OCI-M1 (cell line): ENCODE measurements around the gene METTL4.
A peak's percentile ranks its signal among the peaks of the same experiment; 100 is the strongest.

Experiments used
- DNase-seq: peaks from one replicate; lab custom pipeline; 2025; lab: John Stamatoyannopoulos, UW

The METTL4 gene

DNA sequence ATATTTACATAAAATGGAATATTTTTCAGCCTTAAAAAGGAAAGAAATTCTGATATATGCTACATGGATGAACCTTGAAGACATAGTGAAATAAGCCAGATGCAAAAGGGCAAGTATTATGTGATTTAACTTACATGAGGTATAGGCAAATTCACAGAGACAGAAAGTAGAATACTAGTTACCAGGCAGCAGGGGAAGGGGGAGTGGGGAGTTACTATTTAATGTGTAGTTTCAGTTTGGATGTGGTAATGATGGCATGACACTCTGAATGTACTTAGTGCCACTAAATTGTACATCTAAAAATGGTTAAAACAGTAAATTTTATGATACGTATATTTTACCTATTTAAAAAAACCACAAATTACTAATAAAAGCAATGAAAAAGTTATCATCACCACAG is 12.1 kb downstream of the METTL4 start:
- no peak for DNase-seq

DNA sequence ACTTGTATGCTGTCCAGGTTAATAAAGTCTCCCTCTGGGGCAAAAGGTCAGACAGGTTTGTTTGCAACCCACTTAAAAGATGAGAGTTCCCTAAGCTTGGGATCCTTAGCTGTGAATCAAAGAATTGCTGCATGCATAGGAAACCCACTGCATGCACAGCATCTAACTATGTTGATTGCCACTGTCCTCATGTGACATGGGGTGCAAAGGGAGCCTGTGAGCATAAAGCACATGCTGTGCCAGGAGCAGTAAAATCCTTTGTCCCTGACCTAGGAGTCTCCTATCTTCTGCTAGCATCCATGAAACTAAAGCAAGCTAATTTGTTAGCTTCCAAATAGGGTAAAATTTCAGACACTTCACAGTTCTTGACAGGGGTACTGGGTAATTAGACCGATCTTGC is 13.8 kb downstream of the METTL4 start:
- DNase-seq, result no peak

DNA sequence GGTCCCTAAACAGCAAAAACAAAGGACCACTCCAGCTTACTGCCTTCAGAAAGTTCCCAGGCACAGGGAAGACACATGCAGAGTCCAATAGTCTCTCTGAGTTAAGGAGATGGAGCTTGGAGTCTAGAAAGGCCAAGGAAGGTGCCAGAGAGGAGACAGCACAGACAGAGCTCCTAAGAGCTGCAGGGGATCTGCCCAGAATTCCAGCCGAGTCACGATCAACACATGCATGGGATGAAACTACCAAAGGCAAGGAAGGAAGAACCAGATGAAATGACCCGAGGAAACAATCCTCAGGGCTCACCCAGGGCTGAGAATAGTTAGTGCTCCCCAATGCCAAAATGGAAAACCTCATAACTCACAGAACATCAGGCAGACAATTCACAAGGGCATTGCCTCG is 15.4 kb downstream of the METTL4 start:
- no peak for DNase-seq

DNA sequence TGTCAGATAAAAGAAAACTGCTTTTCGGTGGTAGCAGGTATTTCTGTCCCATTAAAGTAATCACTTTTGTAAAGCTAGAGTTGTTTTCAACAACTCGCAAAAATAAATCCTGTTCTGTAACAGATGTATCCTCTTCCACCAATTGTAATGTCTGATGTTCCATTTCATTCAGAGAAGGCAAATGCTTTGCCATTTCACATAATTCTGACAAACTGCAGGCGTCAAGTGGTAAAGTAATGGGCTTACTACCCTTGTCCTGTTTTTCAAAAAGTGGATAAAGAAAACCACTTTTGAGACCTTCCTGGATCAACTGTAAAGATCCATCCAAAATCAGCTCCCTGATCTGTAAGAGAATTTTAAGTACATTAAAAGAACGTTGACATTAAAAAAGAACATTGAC is 16.6 kb downstream of the METTL4 start:
- no peak for DNase-seq

DNA sequence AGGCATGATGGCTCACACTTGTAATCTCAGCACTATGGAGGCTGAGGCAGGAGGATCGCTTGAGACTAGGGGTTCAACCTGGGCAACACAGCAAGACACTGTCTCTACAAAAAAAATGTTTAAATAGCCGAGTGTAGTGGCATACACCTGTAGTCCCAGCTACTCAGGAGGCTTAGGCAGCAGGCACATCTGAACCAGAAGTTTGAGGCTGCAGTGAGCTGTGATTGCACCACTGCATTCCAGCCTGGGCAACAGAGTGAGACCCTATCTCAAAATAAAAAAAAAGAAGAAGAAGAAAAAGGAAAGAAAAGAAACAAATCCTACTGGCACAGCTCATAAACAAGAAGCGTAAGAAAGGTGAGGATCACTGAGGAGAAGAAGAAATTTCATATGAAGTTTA is 19.9 kb downstream of the METTL4 start:
- no peak for DNase-seq

DNA sequence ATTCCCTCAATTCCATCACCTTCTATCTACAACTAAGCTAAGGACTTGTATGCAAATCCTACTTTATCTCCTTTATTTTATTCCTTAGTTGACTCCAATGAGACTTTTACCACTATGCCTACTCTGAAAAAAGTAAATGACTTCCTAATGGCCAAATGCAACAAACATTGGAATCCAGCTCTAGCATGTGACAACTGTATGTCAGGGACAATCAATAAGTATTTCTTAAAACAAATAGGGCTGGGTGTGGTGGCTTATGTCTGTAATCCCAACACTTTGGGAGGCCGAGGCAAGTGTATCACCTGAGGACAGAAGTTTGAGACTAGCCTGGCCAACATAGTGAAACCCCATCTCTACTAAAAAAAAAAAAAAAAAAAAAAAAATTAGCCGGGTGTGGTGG is 21.8 kb downstream of the METTL4 start:
- no peak for DNase-seq

DNA sequence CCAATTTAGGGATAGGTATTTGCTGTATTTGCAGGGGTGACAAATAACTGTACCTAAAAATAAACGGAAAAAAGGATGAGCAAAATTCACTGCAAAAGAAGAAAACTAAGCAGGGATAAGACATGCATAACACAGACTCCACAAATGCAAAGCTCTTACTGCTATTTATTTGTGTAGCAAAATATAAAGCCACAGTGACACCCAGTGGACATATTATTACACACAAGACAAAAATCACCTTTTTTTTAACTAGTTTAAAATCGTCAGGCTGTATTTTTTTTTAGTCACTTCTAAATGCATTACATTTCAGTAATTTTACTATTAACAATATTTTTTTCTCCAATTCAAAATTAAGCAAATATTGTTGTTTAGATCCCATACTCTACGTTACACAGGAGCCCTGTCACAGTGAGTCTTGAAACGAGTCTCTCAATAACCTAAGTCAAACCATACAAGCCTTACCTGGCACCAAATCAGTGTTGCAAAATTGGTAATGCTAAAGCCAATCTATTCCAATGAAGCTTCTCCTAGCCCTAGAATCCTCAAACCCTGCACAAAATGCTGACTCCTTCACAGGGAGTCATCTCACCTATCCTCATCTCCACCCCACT is 23.7 kb downstream of the METTL4 start:
- DNase-seq, result peak; percentile 78

DNA sequence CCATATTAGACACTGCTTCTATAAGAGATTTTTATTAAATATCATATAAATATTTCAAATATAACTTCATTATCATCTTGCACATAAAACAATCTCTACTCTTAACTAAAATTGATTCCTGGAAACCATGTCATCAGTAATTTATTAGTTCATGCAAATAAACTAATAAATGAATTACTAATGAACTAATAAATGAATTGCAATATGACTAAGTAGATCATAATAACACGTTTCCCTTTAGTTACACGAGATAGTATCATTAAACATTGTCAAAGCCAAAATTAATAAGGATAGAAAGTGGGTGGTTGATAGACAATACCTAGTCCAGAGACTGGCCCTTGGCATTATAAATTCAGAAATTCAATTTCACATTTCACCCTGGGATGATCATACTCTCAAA is 26.1 kb downstream of the METTL4 start:
- DNase-seq, result no peak

DNA sequence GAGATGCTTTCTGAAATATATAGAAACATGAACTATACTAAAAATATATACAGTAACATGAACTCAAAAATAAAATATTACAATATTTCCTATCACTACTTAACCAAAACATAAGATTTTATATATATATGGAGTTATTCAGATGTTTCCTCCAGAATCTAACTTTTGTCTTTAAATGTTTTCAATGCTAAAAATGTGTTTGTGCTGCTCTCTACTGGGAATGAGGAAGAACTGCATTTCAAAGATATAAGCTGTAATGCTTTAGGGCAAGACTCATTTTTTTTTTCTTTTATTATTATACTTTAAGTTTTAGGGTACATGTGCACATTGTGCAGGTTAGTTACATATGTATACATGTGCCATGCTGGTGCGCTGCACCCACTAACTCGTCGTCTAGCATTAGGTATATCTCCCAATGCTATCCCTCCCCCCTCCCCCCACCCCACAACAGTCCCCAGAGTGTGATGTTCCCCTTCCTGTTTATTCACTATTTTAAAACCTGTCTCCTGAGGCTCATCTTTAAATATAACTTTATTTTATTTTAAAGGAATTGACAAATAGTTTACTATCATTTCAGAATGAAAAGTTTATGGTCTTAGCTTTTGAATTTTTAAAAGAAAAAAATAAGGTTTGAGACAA is 29.3 kb downstream of the METTL4 start:
- DNase-seq, result peak; percentile 68

DNA sequence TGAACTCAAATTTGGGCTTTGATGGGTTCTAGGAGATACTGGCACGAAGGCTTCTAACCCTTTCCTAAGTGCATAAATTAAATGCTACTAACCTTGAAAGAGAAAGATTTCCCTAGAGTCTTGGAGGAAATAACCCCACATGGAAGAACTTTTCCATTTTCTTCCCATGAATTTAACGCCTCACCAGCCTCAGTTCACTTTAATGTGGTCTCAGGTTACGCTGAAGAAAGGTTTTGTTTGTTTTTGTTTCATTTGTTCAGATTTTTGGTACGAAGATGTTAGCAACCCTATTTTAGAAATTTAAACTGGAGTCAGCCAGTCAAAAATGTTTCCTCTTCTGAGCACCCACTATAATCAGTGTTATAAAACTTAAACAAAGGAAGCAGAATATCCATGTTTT is 30.7 kb downstream of the METTL4 start:
- DNase-seq, result no peak

DNA sequence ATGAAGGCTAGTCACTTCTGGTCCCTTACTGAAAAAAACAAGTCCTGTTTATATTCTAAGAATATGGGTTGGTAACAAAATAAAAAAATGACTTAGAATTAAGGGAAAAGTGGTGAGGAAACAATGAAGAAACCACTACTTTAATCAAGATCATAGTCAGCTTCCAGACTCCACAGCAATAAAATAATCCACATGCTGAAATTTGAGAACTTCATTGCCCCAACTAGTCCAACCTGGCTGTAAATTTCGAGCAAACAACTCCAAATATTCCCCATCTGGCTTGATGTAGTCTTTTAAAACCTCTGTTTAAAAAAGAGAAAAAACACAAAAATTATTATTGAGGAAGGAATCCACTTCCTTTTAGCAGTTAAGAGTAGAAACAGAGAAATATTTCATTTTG is 32.5 kb downstream of the METTL4 start:
- DNase-seq, result peak; percentile 41

DNA sequence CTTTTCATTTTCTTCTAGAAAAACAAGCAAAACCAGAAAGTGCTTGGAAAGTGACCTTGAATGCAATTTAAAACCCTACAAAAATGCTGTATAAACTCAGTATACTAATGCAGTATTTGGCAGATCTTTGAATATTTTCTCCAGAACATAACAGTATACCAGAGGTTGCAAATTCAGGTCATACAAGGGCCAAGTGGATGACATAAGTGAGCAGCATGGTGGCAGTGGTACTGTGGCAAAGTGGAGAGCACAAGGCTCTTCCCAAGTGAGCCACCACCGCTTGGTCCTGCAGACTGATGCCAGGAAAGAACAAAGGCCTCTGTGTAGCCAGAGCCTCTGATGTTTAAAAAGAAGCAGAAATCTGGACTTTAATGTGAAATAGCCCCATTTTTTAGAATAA is 33.1 kb downstream of the METTL4 start:
- no peak for DNase-seq

DNA sequence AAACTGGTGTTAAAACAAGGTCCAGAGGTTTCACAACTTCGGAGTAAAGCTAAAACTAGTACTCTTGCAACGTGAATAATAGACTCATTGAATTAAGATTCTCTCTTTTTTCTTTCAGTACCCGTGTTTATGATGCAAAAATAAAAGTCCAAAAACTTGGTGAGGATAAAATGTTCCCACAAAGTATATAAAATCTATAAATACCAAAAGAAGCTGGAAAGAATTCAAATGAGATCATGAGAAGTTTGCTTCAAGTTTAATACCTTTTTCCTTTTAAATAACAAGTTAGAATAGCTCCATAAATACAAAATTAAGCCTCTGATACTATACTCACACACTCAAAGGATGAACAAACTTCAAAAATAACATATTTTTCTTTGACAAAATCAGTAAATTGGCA is 34.0 kb downstream of the METTL4 start:
- no peak for DNase-seq

DNA sequence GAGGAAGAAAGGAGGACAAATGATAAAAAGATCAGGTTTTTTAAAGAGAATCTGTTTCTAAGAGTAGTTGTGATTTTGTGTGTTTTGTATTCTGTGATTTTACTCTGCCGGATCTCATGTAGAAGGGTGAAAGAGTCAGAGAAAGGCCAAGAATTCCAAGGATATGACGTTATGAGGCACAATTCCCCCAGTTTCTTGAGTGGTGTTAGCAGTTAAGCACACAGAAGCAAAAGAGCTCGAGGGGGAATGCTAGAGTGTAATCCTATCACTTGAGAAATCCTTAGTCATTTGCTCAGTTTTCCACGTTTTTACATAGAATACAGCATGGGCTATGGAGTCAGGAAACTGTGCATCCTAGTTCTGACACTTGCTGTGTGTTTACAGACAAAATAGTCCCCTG is 34.8 kb downstream of the METTL4 start:
- no peak for DNase-seq

DNA sequence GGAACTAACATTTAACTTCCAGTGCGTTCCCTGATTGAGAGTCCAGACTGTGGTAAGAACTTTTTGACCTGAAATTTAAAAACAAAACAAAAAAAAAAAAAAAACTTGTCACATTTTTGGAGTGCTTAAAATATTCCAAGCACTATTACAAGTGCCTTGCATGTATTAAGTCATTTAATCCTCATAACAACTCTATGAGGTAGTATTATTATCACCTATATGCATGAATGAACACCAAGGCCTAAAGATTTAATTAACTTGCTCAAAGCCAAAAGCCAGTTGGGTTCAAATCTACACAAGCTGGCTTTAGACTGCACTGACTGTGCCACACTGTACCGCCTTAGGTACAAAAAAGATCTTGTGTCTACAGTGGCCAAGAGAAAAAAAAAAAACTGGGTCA is 35.2 kb downstream of the METTL4 start:
- no peak for DNase-seq

DNA sequence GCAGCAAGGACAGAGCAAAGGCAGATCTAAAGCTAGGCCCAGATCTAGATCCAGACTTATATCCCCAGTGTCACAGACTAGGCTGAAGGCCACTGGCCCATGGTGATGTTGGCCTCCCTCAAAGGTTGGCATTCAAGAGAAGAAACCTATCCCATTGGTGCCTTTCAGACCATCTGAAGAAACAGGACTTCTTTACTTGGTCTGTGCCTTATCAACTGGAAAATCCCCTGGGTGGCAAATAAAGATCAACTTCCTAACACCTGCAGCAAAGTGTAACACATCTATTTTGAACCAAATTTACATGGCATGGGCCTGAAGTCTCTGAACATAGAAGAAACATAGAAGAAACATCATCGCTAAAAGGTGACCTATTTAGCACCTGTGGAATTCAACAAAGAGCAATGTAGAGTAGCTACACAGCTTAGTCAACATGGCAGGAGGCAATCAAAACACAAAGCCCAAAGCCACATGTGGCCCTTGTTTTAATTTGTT is 35.8 kb downstream of the METTL4 start:
- no peak for DNase-seq

DNA sequence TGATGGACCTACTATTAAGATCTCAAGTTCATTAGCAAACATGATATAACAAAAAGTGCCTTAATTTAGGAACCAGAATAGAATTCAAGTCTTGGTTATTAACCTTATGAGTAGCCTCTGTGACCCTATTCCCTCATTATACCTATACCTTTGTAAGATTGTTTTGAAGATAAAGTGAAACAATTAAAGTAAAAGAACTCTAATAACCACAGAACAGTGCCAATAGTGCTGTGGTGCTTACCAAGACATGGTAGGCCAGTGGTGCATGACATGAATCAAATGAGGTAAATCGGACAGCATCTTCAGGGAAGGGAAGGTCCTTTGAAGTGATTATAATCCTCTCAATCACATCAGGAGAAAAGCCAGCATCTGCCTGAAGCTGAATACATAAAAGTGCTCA is 36.4 kb downstream of the METTL4 start:
- DNase-seq, result no peak

DNA sequence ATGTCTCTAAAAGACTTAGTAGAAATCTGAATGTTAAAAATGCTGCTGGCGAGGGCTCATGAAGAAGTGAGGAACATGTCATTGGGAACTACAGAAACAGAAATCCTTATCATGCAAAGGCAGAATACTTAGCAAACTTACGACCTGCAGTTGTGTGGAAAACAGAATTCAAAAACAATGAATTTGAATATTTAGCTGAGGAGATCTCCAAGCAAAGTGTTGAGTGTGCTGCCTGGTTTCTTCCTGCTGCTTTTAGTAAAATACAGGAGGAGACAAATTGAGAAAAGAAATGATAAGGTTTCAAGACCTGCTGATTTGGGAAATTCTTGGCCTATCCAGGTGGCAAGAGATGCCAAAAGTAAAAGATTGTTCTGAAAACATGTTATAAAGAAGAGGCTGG is 38.5 kb downstream of the METTL4 start:
- DNase-seq, result no peak

DNA sequence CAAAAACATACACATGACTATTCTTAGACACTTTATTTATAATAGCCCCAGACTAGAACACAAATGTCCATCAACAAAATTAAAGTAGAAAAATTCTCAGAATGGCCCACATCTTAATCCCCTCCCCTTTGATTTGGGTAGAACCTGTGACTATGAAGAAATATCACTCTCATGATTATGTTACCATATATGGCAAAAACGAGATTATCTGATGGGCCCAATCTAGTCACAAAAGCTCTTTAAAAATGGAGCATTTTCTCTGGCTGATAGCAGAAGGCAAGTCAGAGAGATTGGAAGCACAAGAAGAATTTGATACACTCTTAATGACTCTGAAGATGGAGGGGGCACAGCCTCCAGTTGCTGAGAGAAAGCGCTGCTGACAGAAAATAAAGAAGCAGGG is 39.6 kb downstream of the METTL4 start:
- peak; percentile 31 for DNase-seq

DNA sequence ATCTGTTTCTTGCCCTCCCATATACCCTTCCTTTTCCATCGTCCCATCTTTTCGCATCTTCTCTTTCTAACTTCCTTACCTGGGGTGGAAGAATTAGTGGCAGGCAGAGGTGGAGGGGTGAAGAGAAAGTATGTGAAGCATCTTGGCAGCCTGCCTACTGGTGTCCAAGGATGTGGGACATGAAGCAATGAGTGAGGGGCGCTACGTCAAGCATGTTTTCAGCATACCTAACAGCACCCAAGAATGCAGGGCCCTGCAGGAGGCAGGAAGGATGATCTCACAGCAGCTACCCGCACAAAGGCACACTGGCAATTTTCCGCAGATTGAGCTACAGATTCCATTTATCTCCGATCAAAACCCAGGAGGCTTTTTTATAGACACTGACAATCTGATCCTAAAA is 42.2 kb downstream of the METTL4 start:
- DNase-seq, result no peak

DNA sequence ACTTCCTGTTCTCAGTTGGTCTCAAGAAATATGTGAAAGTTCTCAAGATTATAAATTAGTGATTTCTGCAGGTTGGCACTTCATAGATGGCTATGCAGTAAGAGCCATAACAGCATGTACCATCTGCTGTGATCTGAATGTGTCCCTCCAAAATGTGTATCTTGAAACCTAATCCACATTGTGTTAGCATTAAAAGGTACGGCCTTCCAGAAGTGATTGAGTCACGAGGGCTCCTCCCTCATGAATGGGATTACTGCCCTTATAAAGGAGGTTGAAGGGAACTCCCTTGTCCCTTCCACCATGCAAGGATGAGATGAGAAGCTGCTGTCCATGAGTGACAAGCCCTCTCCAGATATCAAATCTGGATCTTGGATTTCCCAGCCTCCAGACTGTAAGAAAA is 45.0 kb downstream of the METTL4 start:
- no peak for DNase-seq

DNA sequence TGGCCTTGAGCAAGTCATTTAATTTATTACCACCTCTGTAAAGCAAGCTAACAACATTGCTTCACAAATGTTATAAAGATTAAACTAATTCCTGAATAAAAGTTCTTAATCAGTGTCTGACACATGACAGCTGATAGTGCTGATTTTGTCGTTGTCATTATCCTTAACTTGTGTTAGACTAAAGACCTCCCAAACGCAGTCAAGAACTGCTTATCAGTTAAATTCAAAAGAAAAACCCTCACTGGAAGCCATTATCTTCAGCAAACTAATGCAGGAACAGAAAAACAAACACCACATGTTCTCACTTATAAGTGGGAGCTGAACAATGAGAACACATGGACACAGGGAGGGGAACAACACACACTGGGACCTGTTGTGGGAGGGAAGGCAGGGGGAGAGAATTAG is 46.5 kb downstream of the METTL4 start:
- DNase-seq, result peak; percentile 35

DNA sequence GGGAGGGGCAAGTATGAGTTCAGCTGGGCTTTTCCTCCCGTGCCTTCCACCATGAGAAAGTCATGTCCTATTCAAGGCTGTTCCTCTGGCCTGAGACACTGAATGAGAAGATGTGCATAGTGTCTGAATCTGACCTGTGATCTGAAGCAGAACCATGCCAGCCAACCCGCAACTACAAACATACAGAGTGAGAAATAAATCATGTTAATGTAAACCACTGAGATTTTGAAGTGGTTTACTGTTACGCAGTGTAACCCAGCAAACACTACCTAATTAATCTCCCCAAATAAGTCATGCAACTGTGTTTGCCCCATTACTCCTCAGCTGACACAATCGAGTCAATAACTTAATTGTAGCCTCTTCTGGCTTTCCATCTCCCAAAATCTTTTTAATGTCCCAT is 49.2 kb downstream of the METTL4 start:
- no peak for DNase-seq

DNA sequence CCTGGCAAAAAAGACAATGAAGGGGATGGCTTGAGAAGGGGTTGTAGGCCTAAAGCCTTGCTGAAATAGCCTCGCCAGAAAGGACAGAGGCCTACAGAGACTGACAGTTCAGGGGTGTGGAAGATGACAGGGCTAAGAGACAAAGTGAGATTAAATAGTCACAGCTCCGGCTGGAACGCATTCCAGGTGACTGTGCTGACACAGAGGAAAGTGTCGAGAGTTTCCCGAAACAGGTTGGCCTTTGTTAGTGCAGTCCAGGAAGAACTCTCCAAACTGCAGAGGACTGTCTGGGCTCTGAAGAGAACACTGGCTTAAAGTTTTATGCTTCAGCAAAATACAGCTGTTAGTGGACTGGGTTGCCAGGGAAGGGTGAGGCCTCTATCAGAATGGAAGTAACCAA is 52.8 kb downstream of the METTL4 start:
- DNase-seq, result peak; percentile 30
